Measurements from ENCODE around the gene FHAD1. TPM values are rescaled to one million over a fixed set of nuclear protein-coding genes. Genes with fewer than 3 reads are reported as not detected.
A peak's percentile ranks its signal among the peaks of the same experiment; 100 is the strongest.

The FHAD1 gene
- total RNA-seq, 1 experiment from 2014 or later, result 1.9 TPM

DNA sequence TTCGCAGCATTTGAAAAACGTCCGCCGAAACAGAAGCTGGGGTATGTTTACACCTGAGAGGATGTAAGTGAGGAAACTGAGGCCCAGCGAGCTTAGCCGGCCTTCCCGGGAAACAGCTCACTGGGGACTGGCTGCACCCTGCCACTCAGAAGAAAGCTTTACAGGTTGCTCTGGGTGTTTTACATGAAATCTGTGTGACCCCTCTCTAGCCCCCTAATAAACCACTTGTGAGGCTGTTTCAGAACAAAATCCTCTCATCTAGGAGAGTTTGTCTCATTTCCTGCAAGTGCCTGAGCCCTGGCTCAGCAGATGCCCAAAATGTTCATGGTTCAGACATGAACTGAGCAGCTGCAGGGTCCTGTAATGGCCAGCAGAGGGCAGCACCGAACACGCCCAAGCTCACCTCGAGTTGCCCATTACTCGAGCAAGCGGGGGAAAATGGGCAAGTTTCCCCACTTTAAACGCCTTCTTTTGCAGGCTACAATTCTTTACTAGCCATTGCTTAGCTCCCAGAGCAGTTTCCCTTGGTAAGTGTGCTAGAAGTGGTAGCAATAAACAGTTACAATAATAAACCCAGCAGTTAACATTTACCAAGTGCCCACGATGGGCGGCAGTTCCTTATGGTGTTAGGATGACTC lies 76.4 kb downstream of the FHAD1 start:
- peaks cover 14% of the 10 kb centered on the region for H3K27me3 Mint-ChIP-seq (ENCODE audit: low read depth)

More for the DNA sequence above, 76.4 kb downstream of the FHAD1 start:
- no peak overlapping the region for H3K4ac ChIP-seq (ENCODE audit: low read depth, low read length)
- H3K23me2 ChIP-seq (ENCODE audit: insufficient read length, low read depth, low read length, poor library complexity, severe bottlenecking), result no peaks in the 10 kb centered on the region
- no peaks in the 10 kb centered on the region for H4K20me1 ChIP-seq (ENCODE audit: control insufficient read depth, insufficient read depth, insufficient read length)
- no peak overlapping the region for H2AK5ac ChIP-seq (ENCODE audit: insufficient read length, low read length)
- H3K27me3 ChIP-seq (ENCODE audit: insufficient read depth, low read length), result no peaks in the 10 kb centered on the region
- no peak overlapping the region for H3T11ph ChIP-seq (ENCODE audit: low read length)
- TF ChIP-seq, protein P1, sequence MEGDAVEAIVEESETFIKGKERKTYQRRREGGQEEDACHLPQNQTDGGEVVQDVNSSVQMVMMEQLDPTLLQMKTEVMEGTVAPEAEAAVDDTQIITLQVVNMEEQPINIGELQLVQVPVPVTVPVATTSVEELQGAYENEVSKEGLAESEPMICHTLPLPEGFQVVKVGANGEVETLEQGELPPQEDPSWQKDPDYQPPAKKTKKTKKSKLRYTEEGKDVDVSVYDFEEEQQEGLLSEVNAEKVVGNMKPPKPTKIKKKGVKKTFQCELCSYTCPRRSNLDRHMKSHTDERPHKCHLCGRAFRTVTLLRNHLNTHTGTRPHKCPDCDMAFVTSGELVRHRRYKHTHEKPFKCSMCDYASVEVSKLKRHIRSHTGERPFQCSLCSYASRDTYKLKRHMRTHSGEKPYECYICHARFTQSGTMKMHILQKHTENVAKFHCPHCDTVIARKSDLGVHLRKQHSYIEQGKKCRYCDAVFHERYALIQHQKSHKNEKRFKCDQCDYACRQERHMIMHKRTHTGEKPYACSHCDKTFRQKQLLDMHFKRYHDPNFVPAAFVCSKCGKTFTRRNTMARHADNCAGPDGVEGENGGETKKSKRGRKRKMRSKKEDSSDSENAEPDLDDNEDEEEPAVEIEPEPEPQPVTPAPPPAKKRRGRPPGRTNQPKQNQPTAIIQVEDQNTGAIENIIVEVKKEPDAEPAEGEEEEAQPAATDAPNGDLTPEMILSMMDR (conservative IDR thresholded peaks at IDR 0.05), result peak; percentile 96
- H2BK12ac ChIP-seq (ENCODE audit: insufficient read length, low read depth, low read length), result no peak overlapping the region
- no peak overlapping the region for H2BK5ac ChIP-seq (ENCODE audit: insufficient read length, low read length)
- no peak overlapping the region for H4K8ac ChIP-seq (replicated peaks; ENCODE audit: insufficient read length, low read depth, low read length)
- no peak overlapping the region for H3K27ac ChIP-seq (ENCODE audit: insufficient read length, low read depth, low read length)
- no peak overlapping the region for H3K14ac ChIP-seq (ENCODE audit: insufficient read depth, low read length)
- H4K5ac ChIP-seq (ENCODE audit: insufficient read length, low read depth, low read length), result no peak overlapping the region
- H3K4me1 Mint-ChIP-seq, result peaks cover 21 to 22% of the 10 kb centered on the region in 2 experiments
- H2BK120ac ChIP-seq (ENCODE audit: low read depth, low read length, poor library complexity, severe bottlenecking), result no peak overlapping the region
- H3K36me3 Mint-ChIP-seq (ENCODE audit: insufficient read depth in 1 of 3, low read depth in 3 of 3), result no peaks in the 10 kb centered on the region; a peak in 1 of 7 replicates
- no peak overlapping the region for H3K23ac ChIP-seq (ENCODE audit: insufficient read length, low read depth, low read length)
- H4K91ac ChIP-seq (ENCODE audit: insufficient read length, low read depth, low read length), result no peak overlapping the region
- peaks cover 7% of the 10 kb centered on the region; the same call in 1 of the 2 replicates for H3K4me1 ChIP-seq (ENCODE audit: insufficient read depth, low read length)
- no peak overlapping the region for H3K27ac Mint-ChIP-seq
- no peaks in the 10 kb centered on the region for H3K9me3 ChIP-seq (ENCODE audit: control insufficient read depth, low read depth, low read length)
- H3K4me2 ChIP-seq (ENCODE audit: insufficient read depth, insufficient read length, low read length), result no peak overlapping the region
- peak overlapping the region in 1 of 2 experiments; percentile 35; a peak in 1 of 5 replicates for H3K4me3 Mint-ChIP-seq
- no peaks in the 10 kb centered on the region for H3K79me1 ChIP-seq (ENCODE audit: insufficient read depth, low read depth, low read length, poor library complexity, severe bottlenecking)
- no CpG with 5 or more reads among the region's 15 CpGs for WGBS (ENCODE audit: extremely low coverage, insufficient read length, low lambda C conversion rate)
- H3K56ac ChIP-seq (ENCODE audit: insufficient read length, low read depth, low read length), result no peak overlapping the region
- H2AFZ ChIP-seq (ENCODE audit: low read length), result no peak overlapping the region
- no peaks in the 10 kb centered on the region for H3K79me2 ChIP-seq (ENCODE audit: insufficient read depth, low read length)
- peaks cover 0 to 7% of the 10 kb centered on the region in 2 experiments; a peak in 3 of 5 replicates for H3K9me3 Mint-ChIP-seq
- peak; percentile 76 for DNase-seq
- no peak overlapping the region for H3K9ac ChIP-seq (ENCODE audit: extremely low read depth, insufficient read length, low read length)
- no peak overlapping the region for H2BK15ac ChIP-seq (ENCODE audit: low read depth, low read length)
- no peak overlapping the region for H3K18ac ChIP-seq (ENCODE audit: insufficient read length, low read depth, low read length)
- no peak overlapping the region for H2BK20ac ChIP-seq (ENCODE audit: low read depth, low read length, poor library complexity, severe bottlenecking)
